OCI-LY3 (cell line): ENCODE data around the gene LRRC8C.

Experiments
- EZH2phosphoT487 ChIP-seq: fragments of 200-600 bp; shearing (Covaris generic); IDR thresholded peaks from 2 replicates; pipeline ENCODE4 v1.6.1; 2018; ENCODE audit warnings: antibody characterized with exemption, mixed run types, low read depth
- TF ChIP-seq, protein P1 (sequence below): fragments of 200-600, 300-600 bp; sonication (generic); IDR thresholded peaks from 2 replicates; pipeline ENCODE4 v1.5.1; 2014; ENCODE audit warnings: antibody characterized with exemption, low read length, low read depth

DNA sequence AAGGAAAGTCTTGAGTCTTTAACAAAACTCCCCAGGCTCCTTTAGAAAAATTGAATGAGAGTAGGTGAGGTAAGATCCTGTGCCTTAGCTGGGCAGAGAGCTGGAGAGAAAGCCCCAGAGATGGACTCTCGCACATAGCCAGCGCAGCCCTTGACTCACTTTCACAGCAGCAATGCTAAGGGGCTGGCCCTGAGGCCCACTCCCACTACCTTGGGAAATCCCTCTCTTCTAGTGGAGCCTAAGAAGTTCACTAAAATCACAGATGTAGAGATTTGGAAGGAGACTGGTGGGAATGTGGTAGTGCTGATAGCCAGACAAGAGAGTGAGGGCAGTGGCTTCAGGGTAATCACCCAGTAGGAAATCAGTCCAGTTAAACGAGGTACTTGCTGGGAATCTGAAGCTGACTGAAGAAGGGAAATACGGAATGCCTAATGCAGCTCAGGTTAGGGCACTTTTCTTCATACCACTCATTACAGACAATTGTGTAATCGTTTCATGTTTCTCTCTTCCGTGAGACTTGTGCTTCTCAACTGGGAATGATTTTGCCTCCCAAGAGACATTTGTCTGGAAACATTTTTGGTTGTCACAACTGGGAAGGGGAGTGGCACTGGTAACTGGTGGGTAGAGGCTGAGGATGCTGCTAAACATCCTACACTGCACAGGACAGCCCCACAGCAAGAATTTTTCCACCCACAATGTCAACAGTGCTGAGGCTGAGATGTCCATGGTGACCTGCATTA lies 42.4 kb upstream of the LRRC8C start:
- TF ChIP-seq, protein P1, sequence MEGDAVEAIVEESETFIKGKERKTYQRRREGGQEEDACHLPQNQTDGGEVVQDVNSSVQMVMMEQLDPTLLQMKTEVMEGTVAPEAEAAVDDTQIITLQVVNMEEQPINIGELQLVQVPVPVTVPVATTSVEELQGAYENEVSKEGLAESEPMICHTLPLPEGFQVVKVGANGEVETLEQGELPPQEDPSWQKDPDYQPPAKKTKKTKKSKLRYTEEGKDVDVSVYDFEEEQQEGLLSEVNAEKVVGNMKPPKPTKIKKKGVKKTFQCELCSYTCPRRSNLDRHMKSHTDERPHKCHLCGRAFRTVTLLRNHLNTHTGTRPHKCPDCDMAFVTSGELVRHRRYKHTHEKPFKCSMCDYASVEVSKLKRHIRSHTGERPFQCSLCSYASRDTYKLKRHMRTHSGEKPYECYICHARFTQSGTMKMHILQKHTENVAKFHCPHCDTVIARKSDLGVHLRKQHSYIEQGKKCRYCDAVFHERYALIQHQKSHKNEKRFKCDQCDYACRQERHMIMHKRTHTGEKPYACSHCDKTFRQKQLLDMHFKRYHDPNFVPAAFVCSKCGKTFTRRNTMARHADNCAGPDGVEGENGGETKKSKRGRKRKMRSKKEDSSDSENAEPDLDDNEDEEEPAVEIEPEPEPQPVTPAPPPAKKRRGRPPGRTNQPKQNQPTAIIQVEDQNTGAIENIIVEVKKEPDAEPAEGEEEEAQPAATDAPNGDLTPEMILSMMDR, result no peak
- no peak for TF ChIP-seq EZH2phosphoT487
